IPS DF 6.9 (cell line): ENCODE data around the gene ARID1B.

Experiments used
- DNase-seq: peaks from one replicate; pipeline ENCODE4 v3.0.0-alpha.2; 2013; ENCODE audit warnings: low read depth, low spot score
- H3K27ac ChIP-seq: one replicate; pipeline ENCODE4 v1.5.1; 2013; ENCODE audit warnings: low read length, control low read depth
- H3K27me3 ChIP-seq: 2 replicates; pipeline ENCODE4 v1.6.1; 2013; ENCODE audit warnings: mild to moderate bottlenecking, low read length; ENCODE audit not compliant: control insufficient read depth, insufficient read depth
- H3K36me3 ChIP-seq: 2 replicates; pipeline ENCODE4 v1.6.1; 2013; ENCODE audit warnings: low read length; ENCODE audit not compliant: control insufficient read depth, insufficient read depth
- H3K4me1 ChIP-seq: 2 replicates; pipeline ENCODE4 v1.6.1; 2013; ENCODE audit warnings: low read length; ENCODE audit not compliant: control insufficient read depth, insufficient read depth
- H3K4me3 ChIP-seq: 2 replicates; pipeline ENCODE4 v1.5.1; 2013; ENCODE audit warnings: mild to moderate bottlenecking, low read length
- H3K9me3 ChIP-seq: 2 replicates; pipeline ENCODE4 v1.6.1; 2013; ENCODE audit warnings: low read length, inconsistent platforms; ENCODE audit not compliant: control insufficient read depth, insufficient read depth
- WGBS: extraction: QIAGEN DNeasy Blood & Tissue Kit; methylation state at CpG from one replicate; pipeline ENCODE4 v1.1.7; 2013; ENCODE audit warnings: mixed read lengths, missing lambda C conversion rate; ENCODE audit not compliant: insufficient read length, insufficient coverage; 5-methylcytosine and 5-hydroxymethylcytosine counted together

ARID1B gene

GRCh38 chr6:156996265-156996664 is 219.1 kb downstream of the ARID1B start:
- Histone ChIP-seq H3K9me3 (no peaks in the 10 kb centered on the region), H3K36me3 (no peaks in the 10 kb centered on the region), H3K27me3 (no peaks in the 10 kb centered on the region), H3K4me3 (no peak overlapping the region), H3K4me1 (peaks cover 7% of the 10 kb centered on the region), H3K27ac (no peak overlapping the region)
- no CpG with 5 or more reads among the region's 2 CpGs for WGBS
- DNase-seq = no peak

GRCh38 chr6:156998794-156999330 is 221.7 kb downstream of the ARID1B start:
- peaks cover 9% of the 10 kb centered on the region for H3K4me1 ChIP-seq
- H3K27me3 ChIP-seq = no peaks in the 10 kb centered on the region
- H3K4me3 ChIP-seq = no peak overlapping the region
- WGBS = no CpG with 5 or more reads among the region's 7 CpGs
- no peaks in the 10 kb centered on the region for H3K36me3 ChIP-seq
- no peaks in the 10 kb centered on the region for H3K9me3 ChIP-seq
- DNase-seq = no peak
- no peak overlapping the region for H3K27ac ChIP-seq

GRCh38 chr6:156999762-157000161 is 222.6 kb downstream of the ARID1B start:
- H3K4me3 ChIP-seq = no peak overlapping the region
- H3K9me3 ChIP-seq = no peaks in the 10 kb centered on the region
- WGBS = no CpG with 5 or more reads among the region's 3 CpGs
- no peak overlapping the region for H3K27ac ChIP-seq
- DNase-seq = no peak
- H3K27me3 ChIP-seq = no peaks in the 10 kb centered on the region
- H3K36me3 ChIP-seq = no peaks in the 10 kb centered on the region
- H3K4me1 ChIP-seq = peaks cover 6% of the 10 kb centered on the region

GRCh38 chr6:157001716-157002115 is 224.5 kb downstream of the ARID1B start:
- no CpG with 5 or more reads among the region's 12 CpGs for WGBS
- no peak for DNase-seq
- Histone ChIP-seq H3K9me3 (no peaks in the 10 kb centered on the region), H3K4me3 (no peak overlapping the region), H3K4me1 (peaks cover 5% of the 10 kb centered on the region; the same call in 1 of the 2 replicates), H3K36me3 (no peaks in the 10 kb centered on the region), H3K27ac (no peak overlapping the region), H3K27me3 (no peaks in the 10 kb centered on the region)

GRCh38 chr6:157002774-157003173 is 225.6 kb downstream of the ARID1B start:
- H3K4me3 ChIP-seq = no peak overlapping the region
- H3K9me3 ChIP-seq = no peaks in the 10 kb centered on the region
- peaks cover 5% of the 10 kb centered on the region; the same call in 1 of the 2 replicates for H3K4me1 ChIP-seq
- H3K27ac ChIP-seq = no peak overlapping the region
- WGBS = no CpG with 5 or more reads among the region's 1 CpG
- H3K27me3 ChIP-seq = no peaks in the 10 kb centered on the region
- H3K36me3 ChIP-seq = no peaks in the 10 kb centered on the region
- no peak for DNase-seq

- H3K36me3 ChIP-seq = no peaks in the 10 kb centered on the region
These were observed 228.8 kb downstream of the ARID1B start for GRCh38 chr6:157005940-157006339.

GRCh38 chr6:157008568-157008967 is 231.4 kb downstream of the ARID1B start:
- Histone ChIP-seq H3K36me3 (no peaks in the 10 kb centered on the region), H3K9me3 (no peaks in the 10 kb centered on the region), H3K27ac (no peak overlapping the region), H3K4me3 (no peak overlapping the region), H3K27me3 (no peaks in the 10 kb centered on the region), H3K4me1 (peaks cover 2% of the 10 kb centered on the region; the same call in 1 of the 2 replicates)
- no peak for DNase-seq
- no CpG with 5 or more reads among the region's 7 CpGs for WGBS

More at GRCh38 chr6:157005940-157006339, 228.8 kb downstream of the ARID1B start:
- H3K27ac ChIP-seq = no peak overlapping the region
- no peak overlapping the region for H3K4me3 ChIP-seq
- H3K4me1 ChIP-seq = peaks cover 4% of the 10 kb centered on the region; the same call in 1 of the 2 replicates
- no peaks in the 10 kb centered on the region for H3K27me3 ChIP-seq
- WGBS = no CpG with 5 or more reads among the region's 2 CpGs
- no peak for DNase-seq
- no peaks in the 10 kb centered on the region for H3K9me3 ChIP-seq

- H3K27me3 ChIP-seq = no peaks in the 10 kb centered on the region
- H3K36me3 ChIP-seq = no peaks in the 10 kb centered on the region
- H3K4me1 ChIP-seq = peaks cover 2% of the 10 kb centered on the region; the same call in 1 of the 2 replicates
- no peak for DNase-seq
- no CpG with 5 or more reads among the region's 3 CpGs for WGBS
- no peak overlapping the region for H3K27ac ChIP-seq
- H3K4me3 ChIP-seq = no peak overlapping the region
- no peaks in the 10 kb centered on the region for H3K9me3 ChIP-seq
These were observed 235.2 kb downstream of the ARID1B start for GRCh38 chr6:157012355-157012754.

GRCh38 chr6:157013649-157014304 is 236.6 kb downstream of the ARID1B start:
- H3K4me1 ChIP-seq = peaks cover 2% of the 10 kb centered on the region; the same call in 1 of the 2 replicates
- H3K4me3 ChIP-seq = no peak overlapping the region
- no peak for DNase-seq
- H3K27ac ChIP-seq = no peak overlapping the region
- no peaks in the 10 kb centered on the region for H3K9me3 ChIP-seq
- no CpG with 5 or more reads among the region's 7 CpGs for WGBS
- H3K27me3 ChIP-seq = no peaks in the 10 kb centered on the region
- no peaks in the 10 kb centered on the region for H3K36me3 ChIP-seq

GRCh38 chr6:157014871-157015270 is 237.7 kb downstream of the ARID1B start:
- no peak overlapping the region for H3K4me3 ChIP-seq
- WGBS = no CpG with 5 or more reads among the region's 7 CpGs
- no peak for DNase-seq
- no peaks in the 10 kb centered on the region for H3K27me3 ChIP-seq
- H3K36me3 ChIP-seq = no peaks in the 10 kb centered on the region
- peaks cover 4% of the 10 kb centered on the region; the same call in 1 of the 2 replicates for H3K4me1 ChIP-seq
- no peaks in the 10 kb centered on the region for H3K9me3 ChIP-seq
- H3K27ac ChIP-seq = no peak overlapping the region

- no peaks in the 10 kb centered on the region for H3K36me3 ChIP-seq
- DNase-seq = no peak
- no peak overlapping the region for H3K27ac ChIP-seq
- no peaks in the 10 kb centered on the region for H3K27me3 ChIP-seq
- H3K9me3 ChIP-seq = no peaks in the 10 kb centered on the region
- peaks cover 4% of the 10 kb centered on the region; the same call in 1 of the 2 replicates for H3K4me1 ChIP-seq
- no peak overlapping the region for H3K4me3 ChIP-seq
- no CpG with 5 or more reads among the region's 1 CpG for WGBS
These were observed 239.8 kb downstream of the ARID1B start for GRCh38 chr6:157017022-157017421.
